ENCODE results near the gene RFX4. TPM values are rescaled to one million over a fixed set of nuclear protein-coding genes. Genes with fewer than 3 reads are reported as not detected.

Gene RFX4
- total RNA-seq: not detected

DNA sequence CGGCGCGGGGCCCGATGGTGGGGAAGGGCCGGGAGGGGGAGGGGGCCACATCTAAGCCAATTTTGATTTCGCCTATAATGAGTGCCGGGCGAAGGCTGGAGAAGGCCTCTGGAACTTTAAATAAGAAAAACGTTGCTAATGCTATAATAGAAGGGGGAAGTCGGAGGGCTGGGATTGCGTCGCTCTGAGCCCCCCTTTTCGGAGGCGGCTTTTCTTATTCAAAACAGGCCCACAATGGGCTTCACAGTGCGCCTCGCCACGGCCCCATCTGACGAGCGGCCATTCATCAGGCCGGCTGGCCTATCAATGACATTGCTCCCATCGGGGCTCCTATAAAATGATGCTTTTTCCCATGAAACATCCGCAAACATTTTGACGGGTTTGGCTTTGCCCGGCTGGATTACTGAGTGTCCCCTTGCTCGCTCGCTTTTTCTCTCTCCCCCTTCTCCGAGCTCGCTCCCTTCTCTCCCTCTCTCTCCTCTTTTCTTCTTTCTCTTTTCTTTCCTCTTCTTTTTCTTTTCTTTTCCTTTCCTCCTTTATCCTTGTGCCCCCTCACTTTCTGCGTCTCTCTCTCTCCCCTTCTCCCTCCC lies at the start of gene RFX4:
TSS of gene RFX4 (plus strand) at position 364 of the 590 bp plus-strand sequence. CDS start 317 bp downstream, outside the sequence.
- intact Hi-C loops (cut with DNase I): no loop called here
- Histone ChIP-seq H3K36me3 (no peaks in the 10 kb centered on the region), H3K4me3 (peak within 1 kb of the TSS; percentile 35 to 52 (median 43)), H3K4me1 (peaks cover 53 to 74% (median 71%) of the 10 kb centered on the region in 4 donors), H3K9me3 (no peaks in the 10 kb centered on the region), H3K27me3 (peaks cover 0 to 100% (median 72%) of the 10 kb centered on the region in 4 donors), H3K27ac (replicated peaks in 1 of 4) (no peak within 1 kb of the TSS)
- 1% methylated on average over 24 of the region's 29 CpGs for WGBS
- no peak for TF ChIP-seq CTCF (IDR thresholded peaks at IDR 0.05)
- TF ChIP-seq EP300 (IDR thresholded peaks at IDR 0.05): no peak
- TF ChIP-seq POLR2AphosphoS5 (IDR thresholded peaks at IDR 0.05): no peak
- no peak for TF ChIP-seq POLR2A (IDR thresholded peaks at IDR 0.05; ENCODE audit: low read depth)
- peak; percentile 70 for DNase-seq (ENCODE audit: extremely low spot score)

DNA sequence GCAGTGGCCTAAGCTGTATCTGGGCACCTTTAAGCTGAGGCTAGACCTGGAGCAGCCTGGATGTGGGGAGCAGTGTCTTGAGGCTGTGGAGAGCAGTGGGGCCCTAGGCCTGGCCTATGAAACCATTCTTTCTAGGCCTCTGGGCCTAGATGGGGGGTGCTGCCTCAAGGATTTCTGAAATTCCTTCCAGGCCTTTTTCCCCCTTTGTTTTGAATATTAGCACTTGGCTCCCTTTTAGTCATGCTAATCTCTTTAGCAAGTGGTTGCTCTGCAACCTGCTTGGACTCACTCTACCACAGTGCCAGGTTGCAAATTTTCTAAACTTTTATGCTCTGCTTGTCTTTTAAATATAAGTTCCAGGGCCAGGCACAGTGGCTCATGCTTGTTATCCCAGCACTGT lies 41.6 kb upstream of the RFX4 start:
- no peak for TF ChIP-seq CTCF (IDR thresholded peaks at IDR 0.05)
- TF ChIP-seq POLR2A (IDR thresholded peaks at IDR 0.05; ENCODE audit: low read depth): no peak
- TF ChIP-seq EP300 (IDR thresholded peaks at IDR 0.05): no peak
- no peak for TF ChIP-seq POLR2AphosphoS5 (IDR thresholded peaks at IDR 0.05)
- no peak overlapping the region for H3K27ac ChIP-seq (replicated peaks in 1 of 4)
- intact Hi-C loops (cut with DNase I): no loop called here
- no peaks in the 10 kb centered on the region for H3K27me3 ChIP-seq
- no peaks in the 10 kb centered on the region for H3K4me1 ChIP-seq
- no peak overlapping the region for H3K4me3 ChIP-seq
- peaks cover 0 to 17% (median 6%) of the 10 kb centered on the region in 4 donors for H3K9me3 ChIP-seq
- DNase-seq (ENCODE audit: extremely low spot score): no peak
- no peaks in the 10 kb centered on the region for H3K36me3 ChIP-seq

GRCh38 chr12:106551410-106551809 lies 31.4 kb upstream of the RFX4 start:
- Histone ChIP-seq H3K4me3 (no peak overlapping the region), H3K27ac (replicated peaks in 1 of 4) (no peak overlapping the region), H3K36me3 (no peaks in the 10 kb centered on the region), H3K4me1 (no peaks in the 10 kb centered on the region), H3K9me3 (peaks cover 0 to 5% (median 2%) of the 10 kb centered on the region in 4 donors), H3K27me3 (peaks cover 0 to 11% (median 0%) of the 10 kb centered on the region in 4 donors)
- WGBS: 84% methylated on average over 7 of the region's 9 CpGs
- no peak for TF ChIP-seq POLR2A (IDR thresholded peaks at IDR 0.05; ENCODE audit: low read depth)
- no peak for TF ChIP-seq POLR2AphosphoS5 (IDR thresholded peaks at IDR 0.05)
- no peak for TF ChIP-seq EP300 (IDR thresholded peaks at IDR 0.05)
- no peak for TF ChIP-seq CTCF (IDR thresholded peaks at IDR 0.05)
- intact Hi-C loops (cut with DNase I): no loop called here
- DNase-seq (ENCODE audit: extremely low spot score): no peak

DNA sequence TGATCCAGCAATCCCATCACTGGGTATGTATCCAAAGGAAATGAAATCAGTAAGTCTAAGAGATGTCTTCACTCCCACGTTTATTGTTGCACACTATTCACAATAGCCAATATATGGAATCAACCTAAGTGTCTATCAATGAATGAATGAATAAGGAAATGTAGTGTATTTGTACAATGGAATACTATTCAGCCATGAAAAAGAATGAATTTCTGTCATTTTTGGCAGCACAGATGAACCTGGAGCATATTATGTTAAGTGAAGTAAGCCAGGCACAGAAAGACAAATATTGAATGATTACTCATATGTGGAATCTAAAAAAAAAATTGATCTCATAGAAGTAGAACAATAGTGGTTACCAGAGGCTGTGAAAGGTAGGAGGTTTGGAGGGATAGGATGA lies 30.6 kb upstream of the RFX4 start:
- Histone ChIP-seq H3K27ac (replicated peaks in 1 of 4) (no peak overlapping the region), H3K27me3 (peaks cover 0 to 11% (median 0%) of the 10 kb centered on the region in 4 donors), H3K4me3 (no peak overlapping the region), H3K4me1 (no peaks in the 10 kb centered on the region), H3K36me3 (no peaks in the 10 kb centered on the region), H3K9me3 (peaks cover 0 to 5% (median 2%) of the 10 kb centered on the region in 4 donors)
- intact Hi-C loops (cut with DNase I): no loop called here
- TF ChIP-seq POLR2AphosphoS5 (IDR thresholded peaks at IDR 0.05) (no peak), CTCF (IDR thresholded peaks at IDR 0.05) (no peak)
- no peak for DNase-seq (ENCODE audit: extremely low spot score)
- WGBS: 82% methylated on average over 1 of the region's 1 CpG
